Measurements from ENCODE around the gene MED12L.

GRCh38 chr3:151106311-151106710 is 20.8 kb downstream of the MED12L start:
- TF ChIP-seq USF1 (IDR thresholded peaks at IDR 0.05; ENCODE audit: borderline replicate concordance, extremely low read length, insufficient read depth, low read depth, low read length) (no peak), USF2 (IDR thresholded peaks at IDR 0.05; ENCODE audit: borderline replicate concordance, low read depth, low read length) (no peak), CTCF (IDR thresholded peaks at IDR 0.05 in 2 of 3, conservative IDR thresholded peaks at IDR 0.05 in 1 of 3; ENCODE audit: control insufficient read depth in 2 of 3, extremely low read depth in 1 of 3, insufficient read depth in 1 of 3, low read depth in 3 of 3, low read length in 3 of 3) (no peak), IRF4 (IDR thresholded peaks at IDR 0.05; ENCODE audit: low read depth, low read length) (no peak), KDM1A (IDR thresholded peaks at IDR 0.05; ENCODE audit: borderline replicate concordance) (no peak), CHD2 (IDR thresholded peaks at IDR 0.05; ENCODE audit: borderline replicate concordance, low read depth, low read length) (no peak), EP300 (IDR thresholded peaks at IDR 0.05; ENCODE audit: borderline replicate concordance in 1 of 2, control insufficient read depth in 1 of 2, low read depth in 2 of 2, low read length in 2 of 2) (no peak), CEBPB (IDR thresholded peaks at IDR 0.05; ENCODE audit: borderline replicate concordance in 1 of 2, low read depth in 2 of 2, low read length in 2 of 2) (no peak), RCOR1 (conservative IDR thresholded peaks at IDR 0.05; ENCODE audit: low read depth, low read length) (no peak), CBFB (IDR thresholded peaks at IDR 0.05; ENCODE audit: low read depth) (no peak)

All from GM12878 (cell line).